Kidney (tissue), 14 donors: ENCODE data around the gene EIF1AD. TPM values are rescaled to one million over a fixed set of nuclear protein-coding genes. Genes with fewer than 3 reads are reported as not detected.

Experiments used
- DNase-seq, 5 donors: peaks; one replicate each; pipeline ENCODE4 v3.0.0-alpha.2; 2013 to 2020
- FAIRE-seq: peaks from 2 replicates; lab custom pipeline; 2012; peaks lifted over from hg19 to GRCh38; lab: Jason Lieb, UNC
- H3K27ac ChIP-seq, 2 donors: one replicate each; pipeline ENCODE4 v1.7.0; 2013; ENCODE audit warnings: low read depth in 2 of 2, low read length in 2 of 2, inconsistent platforms in 1 of 2
- H3K27me3 ChIP-seq: one replicate; pipeline ENCODE4 v1.7.1; 2013; ENCODE audit warnings: low read length, inconsistent platforms; ENCODE audit not compliant: control insufficient read depth, insufficient read depth
- H3K36me3 ChIP-seq, 3 donors: one replicate each; pipeline versions ENCODE4 v1.7.0 to v1.7.1; 2013; ENCODE audit warnings: low read length in 3 of 3, control low read depth in 1 of 3, inconsistent platforms in 1 of 3; ENCODE audit not compliant: insufficient read depth in 3 of 3, control insufficient read depth in 2 of 3
- H3K4me1 ChIP-seq, 3 donors: one replicate each; pipeline versions ENCODE4 v1.7.0 to v1.7.1; 2013; ENCODE audit warnings: low read length in 3 of 3, inconsistent platforms in 1 of 3, low read depth in 1 of 3; ENCODE audit not compliant: control insufficient read depth in 2 of 3, insufficient read depth in 2 of 3
- H3K4me3 ChIP-seq, 3 donors: one replicate each; pipeline versions ENCODE4 v1.7.0 to v1.8.1; 2013; ENCODE audit warnings: low read length in 3 of 3, control low read depth in 1 of 3, inconsistent platforms in 1 of 3
- H3K9ac ChIP-seq, 3 donors: one replicate each; pipeline versions ENCODE4 v1.7.0 to v1.7.1; 2013; ENCODE audit warnings: low read length in 3 of 3, control low read depth in 1 of 3, inconsistent platforms in 1 of 3
- H3K9me3 ChIP-seq, 3 donors: one replicate each; pipeline versions ENCODE4 v1.7.0 to v1.7.1; 2013; ENCODE audit warnings: low read length in 3 of 3, control low read depth in 1 of 3, inconsistent platforms in 1 of 3; ENCODE audit not compliant: control insufficient read depth in 2 of 3, insufficient read depth in 1 of 3
- CTCF ChIP-seq: IDR thresholded peaks from 3 replicates; pipeline ENCODE4 v1.5.1; 2012; ENCODE audit warnings: mild to moderate bottlenecking, moderate library complexity, borderline replicate concordance; ENCODE audit not compliant: insufficient read depth; ENCODE audit errors: extremely low read depth
- intact Hi-C: fragments of 100-400 bp; cut with DNase I; formaldehyde crosslinking; loops from one replicate; pipeline ENCODE4 v1.11.1; 2022
- polyA plus RNA-seq: library from polyadenylated mRNA; stranded (reverse); fragments of 350-450 nt; fragmentation: Illumina TruSeq; extraction: RNeasy Lipid Tissue Mini Kit (QIAGEN cat#74804); gene quantifications from one replicate; pipeline ENCODE4 v1.2.3, GENCODE V29; 2014; ENCODE audit warnings: low read depth, low replicate concordance; ENCODE audit not compliant: insufficient read depth
- total RNA-seq: library from RNA; stranded (reverse); fragmentation: NEBNext Ultra II Directional; extraction: Animal tissue kit (Norgen Biotek cat#: 25700); gene quantifications from one replicate; pipeline ENCODE4 v1.2.1, GENCODE V29; 2021
- donor health status: control.
- donor health status: control.
- donor health status: control.
- donor health status: control.
- donor health status: control.
- donor health status: DM: yes; HTN: yes; CAD: no.
- donor health status: Normal renal cell carcinoma (clear cell type).

The EIF1AD gene
- total and polyA plus RNA-seq, 2 donors from 2014 or later, result 17.7 to 37.5 TPM

DNA sequence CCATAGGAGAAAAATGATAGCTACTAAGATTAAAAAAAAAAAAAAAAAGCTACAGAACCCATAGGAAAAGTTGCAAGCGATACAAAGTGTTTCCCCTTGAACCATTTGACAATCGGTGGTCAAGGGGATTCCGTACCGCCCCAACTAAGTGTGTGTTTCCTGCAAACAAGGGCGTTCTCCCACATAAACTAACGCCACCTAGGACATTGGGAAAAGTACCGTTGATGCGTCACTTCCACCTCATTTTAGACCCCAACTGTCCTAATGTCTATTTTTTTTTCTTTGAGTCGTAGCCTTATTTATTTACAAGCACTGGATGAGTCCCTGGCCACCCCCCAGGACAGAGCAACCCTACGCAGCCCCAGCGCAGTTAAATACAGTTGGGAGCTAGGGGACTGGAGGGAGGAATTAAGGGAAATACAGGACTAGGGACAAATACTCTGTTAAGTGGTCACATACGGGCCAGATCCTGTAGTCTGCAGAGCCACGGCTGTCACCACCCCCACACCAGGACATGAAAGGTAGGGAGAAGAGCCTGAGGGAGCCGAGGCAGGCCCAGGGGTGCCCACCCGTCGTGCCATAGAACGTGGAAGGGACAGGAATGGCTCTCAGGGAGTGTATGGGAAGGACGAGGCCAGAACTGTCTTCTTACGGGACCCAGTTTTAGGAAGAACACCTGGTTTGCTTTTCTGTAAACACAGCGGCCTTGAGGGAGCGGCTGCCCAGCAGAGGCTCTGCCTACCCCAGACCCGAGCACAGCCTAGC, 19.0 kb downstream of the EIF1AD start:
- H3K4me3 ChIP-seq, result no peak overlapping the region
- H3K9me3 ChIP-seq, result no peaks in the 10 kb centered on the region
- intact Hi-C loops, result loop anchor here (10.0 kb wide), 1 partner anchor 98 kb away; the partner anchor contains the start of gene FIBP
- peaks cover 0 to 8% (median 0%) of the 10 kb centered on the region in 3 donors for H3K36me3 ChIP-seq
- TF ChIP-seq CTCF, result no peak
- no peak overlapping the region for H3K9ac ChIP-seq
- no peak overlapping the region for H3K27ac ChIP-seq
- DNase-seq (peak in 1 of 5 donors; percentile 37), FAIRE-seq (no peak)
- no peaks in the 10 kb centered on the region for H3K4me1 ChIP-seq
- H3K27me3 ChIP-seq, result no peaks in the 10 kb centered on the region

GRCh38 chr11:65981972-65982823, 19.8 kb downstream of the EIF1AD start:
- Histone ChIP-seq H3K4me3 (no peak overlapping the region), H3K27me3 (no peaks in the 10 kb centered on the region), H3K36me3 (peaks cover 0 to 16% (median 0%) of the 10 kb centered on the region in 3 donors), H3K9me3 (no peaks in the 10 kb centered on the region), H3K9ac (no peak overlapping the region), H3K27ac (no peak overlapping the region), H3K4me1 (no peaks in the 10 kb centered on the region)
- DNase-seq (peak in 1 of 5 donors; percentile 59), FAIRE-seq (no peak)
- TF ChIP-seq CTCF, result no peak
- intact Hi-C loops, result loop anchor here (10.0 kb wide), 1 partner anchor 97 kb away; the partner anchor contains the start of gene FIBP

DNA sequence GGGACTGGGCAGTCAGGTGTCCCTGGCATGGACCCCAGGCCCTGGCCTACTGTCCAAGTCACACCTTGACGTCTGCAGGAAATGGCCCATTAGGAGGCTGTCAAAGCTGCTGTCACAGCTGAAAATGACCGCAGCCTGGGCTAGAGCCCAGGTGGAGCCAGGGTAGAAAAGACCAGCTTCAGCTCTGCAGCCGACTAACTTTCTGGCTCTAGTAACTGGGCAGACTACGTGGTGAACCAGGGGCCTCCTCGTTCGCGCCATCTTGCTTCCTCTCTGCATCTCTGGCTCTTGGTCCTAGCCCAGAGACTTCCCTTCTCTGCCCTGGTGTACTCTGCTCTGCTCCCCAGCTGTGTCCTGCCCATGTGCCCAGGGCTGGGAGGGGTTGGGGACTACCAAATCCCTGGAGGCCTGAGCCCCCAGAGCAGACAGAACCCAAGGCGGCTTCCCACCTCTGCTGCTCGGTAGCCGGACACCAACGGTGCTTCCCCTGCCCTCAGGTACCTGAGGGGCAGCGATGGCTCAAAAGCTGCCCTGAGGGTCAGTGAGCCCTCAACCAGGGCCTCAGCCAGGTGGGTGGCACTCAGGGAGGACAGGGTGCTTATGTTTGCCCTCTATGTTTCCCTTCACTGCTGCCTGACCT, 20.7 kb downstream of the EIF1AD start:
- Histone ChIP-seq H3K36me3 (peaks cover 0 to 20% (median 0%) of the 10 kb centered on the region in 3 donors), H3K9ac (no peak overlapping the region), H3K4me1 (no peaks in the 10 kb centered on the region), H3K27ac (no peak overlapping the region), H3K27me3 (no peaks in the 10 kb centered on the region), H3K4me3 (no peak overlapping the region), H3K9me3 (no peaks in the 10 kb centered on the region)
- FAIRE-seq (no peak), DNase-seq (peak in 1 of 5 donors; percentile 63)
- intact Hi-C loops, result loop anchor here (10.0 kb wide), 1 partner anchor 96 kb away; the partner anchor contains the start of gene FIBP
- TF ChIP-seq CTCF, result no peak
